H1 (cell line): Measurements from ENCODE around the gene SPSB1.

ENCODE experiments used
- ATF2 ChIP-seq: IDR thresholded peaks from 2 replicates; pipeline ENCODE4 v1.6.1; 2012; ENCODE audit warnings: low read length, inconsistent platforms
- ATF3 ChIP-seq: IDR thresholded peaks from 2 replicates; pipeline ENCODE4 v1.6.1; 2011; ENCODE audit warnings: low read depth, mild to moderate bottlenecking, low read length; ENCODE audit not compliant: insufficient read depth
- CBX8 ChIP-seq: fragments of 300-800, 300-1000 bp; sonication (generic); IDR thresholded peaks from 2 replicates; pipeline ENCODE4 v1.7.1; 2016; ENCODE audit warnings: low read depth, low read length, borderline replicate concordance
- CEBPB ChIP-seq: IDR thresholded peaks from 2 replicates; pipeline ENCODE4 v1.6.1; 2012; ENCODE audit warnings: low read depth, low read length
- CTCF ChIP-seq, 3 experiments: IDR thresholded peaks; 1 replicate in 2 of 3; 2 replicates in 1 of 3; pipeline versions ENCODE4 v1.5.1 to v1.6.1; 2011; ENCODE audit warnings: low read length in 3 of 3, mild to moderate bottlenecking in 3 of 3, inconsistent platforms in 2 of 3, low read depth in 1 of 3, moderate library complexity in 1 of 3; ENCODE audit not compliant: insufficient read depth in 1 of 3; ENCODE audit errors: control extremely low read depth in 1 of 3
- GABPA ChIP-seq: IDR thresholded peaks from 2 replicates; pipeline ENCODE4 v1.6.1; 2011; ENCODE audit warnings: mild to moderate bottlenecking, low read length, moderate library complexity, borderline replicate concordance; ENCODE audit not compliant: insufficient read depth
- JUN ChIP-seq: IDR thresholded peaks from 2 replicates; pipeline ENCODE4 v1.6.1; 2011; ENCODE audit warnings: low read depth, mild to moderate bottlenecking, improper control_type of control experiment, low read length
- KDM5A ChIP-seq: fragments of 200-600 bp; IDR thresholded peaks from 2 replicates; pipeline ENCODE4 v1.7.1; 2012; ENCODE audit warnings: mild to moderate bottlenecking, low read length, inconsistent platforms, mixed read lengths
- MAFK ChIP-seq: IDR thresholded peaks from 2 replicates; pipeline ENCODE4 v1.6.1; 2012; ENCODE audit warnings: low read depth, mild to moderate bottlenecking, improper control_type of control experiment, low read length
- MAX ChIP-seq: IDR thresholded peaks from 2 replicates; pipeline ENCODE4 v1.6.1; 2012; ENCODE audit warnings: inconsistent platforms
- POLR2A ChIP-seq, 2 experiments: IDR thresholded peaks; 1 replicate in 1 of 2; 2 replicates in 1 of 2; pipeline ENCODE4 v1.6.1; 2011; ENCODE audit warnings: low read depth in 2 of 2, low read length in 2 of 2, mild to moderate bottlenecking in 2 of 2; ENCODE audit errors: control extremely low read depth in 1 of 2
- POLR2AphosphoS5 ChIP-seq: IDR thresholded peaks from 2 replicates; pipeline ENCODE4 v1.6.1; 2011; ENCODE audit warnings: low read depth, low read length
- RAD21 ChIP-seq, 2 experiments: IDR thresholded peaks in 1 of 2; conservative IDR thresholded peaks in 1 of 2; 2 replicates each; pipeline ENCODE4 v1.6.1; 2011; ENCODE audit warnings: low read depth in 2 of 2, low read length in 2 of 2, improper control_type of control experiment in 1 of 2, inconsistent platforms in 1 of 2, mild to moderate bottlenecking in 1 of 2, moderate library complexity in 1 of 2
- SIX5 ChIP-seq: IDR thresholded peaks from 2 replicates; pipeline ENCODE4 v1.6.1; 2011; ENCODE audit warnings: mild to moderate bottlenecking, low read depth, low read length

- TF ChIP-seq CEBPB (no peak), MAX (no peak), CTCF (IDR thresholded peaks at IDR 0.05; ENCODE audit: control extremely low read depth in 1 of 3, insufficient read depth in 1 of 3, low read depth in 1 of 3, low read length in 3 of 3) (no peak), SIX5 (no peak), KDM5A (no peak), RAD21 (IDR thresholded peaks at IDR 0.05 in 1 of 2, conservative IDR thresholded peaks at IDR 0.05 in 1 of 2; ENCODE audit: low read depth in 2 of 2, low read length in 2 of 2) (no peak), POLR2A (IDR thresholded peaks at IDR 0.05; ENCODE audit: control extremely low read depth in 1 of 2, low read depth in 2 of 2, low read length in 2 of 2) (no peak), JUN (no peak), CBX8 (no peak), GABPA (no peak), ATF2 (no peak), ATF3 (no peak), MAFK (no peak), POLR2AphosphoS5 (no peak)
Observed at GRCh38 chr1:9265968-9266367, 26.7 kb upstream of the SPSB1 start.
